ENCODE data around the gene PLCG1. TPM values are rescaled to one million over a fixed set of nuclear protein-coding genes. Genes with fewer than 3 reads are reported as not detected.

PLCG1 gene
- total RNA-seq, 2 experiments from 2014 or later: 156 to 162 TPM

DNA sequence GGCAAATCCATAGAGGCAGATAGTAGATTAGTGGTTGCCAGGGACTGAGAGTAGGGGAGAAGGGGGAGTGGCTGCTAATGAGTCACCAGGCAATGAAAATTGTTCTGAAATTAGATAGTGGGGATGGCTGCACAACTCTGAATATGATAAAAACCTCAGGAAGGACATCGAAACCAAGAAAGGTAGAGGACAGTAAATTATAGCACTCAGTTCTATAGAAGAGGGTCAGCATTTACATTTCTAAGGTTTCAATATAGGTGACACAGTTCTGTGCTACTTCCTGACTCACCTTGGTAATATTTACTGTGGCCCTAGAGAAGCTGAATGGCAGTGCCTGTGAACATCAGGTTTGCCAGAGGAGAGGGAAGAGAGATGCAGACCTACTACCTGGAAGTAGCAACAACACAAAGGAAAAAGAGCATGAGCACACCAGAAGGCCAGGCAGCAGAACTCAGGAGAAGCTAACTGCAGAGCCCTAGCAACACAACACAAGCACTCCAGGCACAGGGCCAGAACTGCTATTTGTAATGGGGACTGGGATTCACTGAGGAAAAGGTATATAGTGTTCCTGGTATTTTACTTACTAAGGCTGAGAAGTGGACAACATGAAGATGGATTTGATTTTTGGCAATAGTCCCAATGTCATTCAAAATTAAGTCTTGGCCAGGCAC lies 75.9 kb downstream of the PLCG1 start:
- no peaks in the 10 kb centered on the region for H3K9me3 Mint-ChIP-seq
- no peak overlapping the region for H3K4me3 Mint-ChIP-seq
- DNase-seq: no peak
- H3K36me3 Mint-ChIP-seq: peaks cover 2% of the 10 kb centered on the region
- H3K27me3 Mint-ChIP-seq: no peaks in the 10 kb centered on the region
- H3K27ac Mint-ChIP-seq: no peak overlapping the region
- H3K4me1 Mint-ChIP-seq: peaks cover 14% of the 10 kb centered on the region

DNA sequence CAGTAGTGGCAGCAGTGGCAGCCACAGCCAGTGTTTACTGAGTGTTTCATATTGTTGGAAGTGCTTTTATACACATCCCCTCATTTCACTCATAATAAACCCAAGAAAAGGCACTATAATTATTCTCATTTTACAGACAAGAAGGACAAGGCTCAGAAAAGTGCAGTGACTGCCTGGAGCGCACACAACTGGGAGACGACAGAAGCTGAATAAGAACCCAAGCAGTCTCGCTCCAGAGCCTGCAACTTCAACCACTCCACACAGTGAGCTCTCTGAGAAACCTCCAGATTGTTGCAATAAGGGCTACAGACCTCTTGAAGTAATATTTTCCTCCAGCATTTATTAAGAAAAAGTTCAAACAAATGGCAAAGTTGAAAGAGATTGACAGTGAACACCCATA lies 76.9 kb downstream of the PLCG1 start:
- Mint-ChIP-seq H3K9me3 (no peaks in the 10 kb centered on the region), H3K27ac (no peak overlapping the region), H3K36me3 (peaks cover 2% of the 10 kb centered on the region), H3K4me1 (peaks cover 14% of the 10 kb centered on the region), H3K27me3 (no peaks in the 10 kb centered on the region), H3K4me3 (no peak overlapping the region)
- no peak for DNase-seq

DNA sequence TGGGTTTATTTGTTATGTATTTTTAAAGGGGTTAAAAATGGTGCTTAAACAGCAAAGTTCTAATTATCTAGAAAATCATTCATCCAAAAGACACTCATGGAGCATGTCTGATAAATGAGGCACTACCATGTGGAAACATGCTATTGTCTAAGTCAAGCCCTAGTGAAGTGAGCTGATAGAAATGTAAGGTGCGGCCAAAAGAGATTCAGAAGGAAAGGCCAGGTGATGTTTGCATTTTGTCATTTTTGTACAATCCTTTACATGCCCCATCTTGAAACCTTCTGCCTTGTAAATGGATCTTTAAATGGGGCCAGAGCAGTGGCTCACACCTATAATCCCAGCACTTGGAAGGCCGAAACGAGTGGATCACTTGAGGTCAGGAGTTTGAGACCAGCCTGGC lies 77.3 kb downstream of the PLCG1 start:
- Mint-ChIP-seq H3K4me3 (no peak overlapping the region), H3K9me3 (no peaks in the 10 kb centered on the region), H3K36me3 (peaks cover 2% of the 10 kb centered on the region), H3K4me1 (peaks cover 14% of the 10 kb centered on the region), H3K27ac (no peak overlapping the region), H3K27me3 (no peaks in the 10 kb centered on the region)
- no peak for DNase-seq

GRCh38 chr20:41217422-41217821 lies 80.1 kb downstream of the PLCG1 start:
- no peaks in the 10 kb centered on the region for H3K27me3 Mint-ChIP-seq
- no peak for DNase-seq
- peaks cover 9% of the 10 kb centered on the region for H3K4me1 Mint-ChIP-seq
- H3K9me3 Mint-ChIP-seq: no peaks in the 10 kb centered on the region
- peaks cover 3% of the 10 kb centered on the region for H3K36me3 Mint-ChIP-seq
- no peak overlapping the region for H3K4me3 Mint-ChIP-seq
- H3K27ac Mint-ChIP-seq: no peak overlapping the region

- Mint-ChIP-seq H3K4me1 (peaks cover 6% of the 10 kb centered on the region), H3K27me3 (no peaks in the 10 kb centered on the region), H3K4me3 (no peak overlapping the region), H3K36me3 (peaks cover 3% of the 10 kb centered on the region), H3K9me3 (no peaks in the 10 kb centered on the region), H3K27ac (no peak overlapping the region)
- DNase-seq: no peak
Observed at GRCh38 chr20:41218466-41218865, 81.1 kb downstream of the PLCG1 start.

- no peak for DNase-seq
- Mint-ChIP-seq H3K27ac (no peak overlapping the region), H3K4me1 (peaks cover 8% of the 10 kb centered on the region), H3K9me3 (no peaks in the 10 kb centered on the region), H3K36me3 (peaks cover 3% of the 10 kb centered on the region), H3K4me3 (no peak overlapping the region), H3K27me3 (no peaks in the 10 kb centered on the region)
Observed at GRCh38 chr20:41219824-41220223, 82.5 kb downstream of the PLCG1 start.

GRCh38 chr20:41221614-41222218 lies 84.4 kb downstream of the PLCG1 start:
- no peak for DNase-seq
- Mint-ChIP-seq H3K27me3 (no peaks in the 10 kb centered on the region), H3K9me3 (no peaks in the 10 kb centered on the region), H3K27ac (no peak overlapping the region), H3K4me3 (no peak overlapping the region), H3K4me1 (peaks cover 8% of the 10 kb centered on the region), H3K36me3 (peaks cover 3% of the 10 kb centered on the region)

DNA sequence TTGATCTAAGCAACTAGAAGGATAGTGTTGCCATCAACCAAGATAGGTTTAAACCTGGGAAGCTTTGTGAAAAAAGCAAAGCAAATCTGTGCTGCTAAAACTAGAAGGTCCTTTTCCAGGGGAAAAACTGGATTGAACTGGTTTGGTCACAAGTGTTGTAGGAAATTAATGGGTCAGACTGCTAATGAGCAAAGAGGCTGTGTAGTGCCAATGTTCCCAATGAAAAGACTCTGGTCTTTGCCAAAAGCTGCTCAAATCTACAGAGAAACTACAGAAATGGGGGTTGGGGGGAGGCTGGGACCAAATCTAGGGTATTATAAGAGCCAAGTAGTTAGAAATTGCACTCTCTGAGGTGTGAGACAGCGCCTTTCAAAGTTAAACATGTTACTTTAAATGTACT lies 85.0 kb downstream of the PLCG1 start:
- Mint-ChIP-seq H3K27ac (no peak overlapping the region), H3K36me3 (peaks cover 3% of the 10 kb centered on the region), H3K4me3 (no peak overlapping the region), H3K9me3 (no peaks in the 10 kb centered on the region), H3K4me1 (peaks cover 12% of the 10 kb centered on the region), H3K27me3 (no peaks in the 10 kb centered on the region)
- no peak for DNase-seq

DNA sequence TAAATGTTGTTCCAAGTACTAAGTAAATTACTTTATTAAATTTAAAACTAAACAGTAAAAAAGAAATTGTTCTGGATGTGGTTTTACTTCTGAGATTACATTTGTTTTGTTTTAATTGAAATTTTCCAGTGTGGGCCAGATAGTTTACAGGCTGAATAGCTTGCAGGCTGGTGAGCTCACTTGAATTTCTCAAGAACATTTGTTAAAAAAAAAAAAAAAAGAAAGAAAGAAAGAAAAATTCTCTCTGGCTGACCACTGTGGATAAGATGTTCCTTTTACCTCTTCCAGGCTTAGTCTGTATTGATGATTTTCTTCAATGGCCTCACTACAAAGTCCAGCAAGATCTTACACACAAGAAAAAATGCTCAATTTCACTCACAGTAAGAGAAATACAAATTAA lies 85.4 kb downstream of the PLCG1 start:
- Mint-ChIP-seq H3K36me3 (peaks cover 3% of the 10 kb centered on the region), H3K4me3 (no peak overlapping the region), H3K27me3 (no peaks in the 10 kb centered on the region), H3K27ac (no peak overlapping the region), H3K9me3 (no peaks in the 10 kb centered on the region), H3K4me1 (peaks cover 12% of the 10 kb centered on the region)
- DNase-seq: no peak

DNA sequence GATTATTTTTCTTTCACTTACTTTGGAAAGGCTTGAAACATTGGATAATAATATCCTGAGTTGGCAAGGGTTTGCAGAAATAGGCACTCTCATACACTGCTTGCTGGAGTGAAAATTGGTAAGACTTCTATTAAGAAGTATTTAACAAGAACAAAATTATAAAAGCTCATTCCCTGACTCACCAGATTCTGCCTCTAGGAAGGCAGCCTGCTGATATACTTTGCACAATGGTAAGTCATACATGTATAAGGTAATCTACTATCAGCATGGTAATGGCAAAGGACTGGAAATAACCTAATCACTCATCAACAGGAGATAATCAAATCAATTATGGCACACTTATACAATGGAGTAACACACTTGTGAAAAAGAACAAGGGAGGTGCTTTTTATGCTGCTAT lies 85.8 kb downstream of the PLCG1 start:
- Mint-ChIP-seq H3K9me3 (no peaks in the 10 kb centered on the region), H3K27me3 (no peaks in the 10 kb centered on the region), H3K36me3 (peaks cover 3% of the 10 kb centered on the region), H3K4me3 (no peak overlapping the region), H3K27ac (no peak overlapping the region), H3K4me1 (peaks cover 12% of the 10 kb centered on the region)
- no peak for DNase-seq

GRCh38 chr20:41224281-41224680 lies 86.9 kb downstream of the PLCG1 start:
- Mint-ChIP-seq H3K27me3 (no peaks in the 10 kb centered on the region), H3K27ac (no peak overlapping the region), H3K9me3 (no peaks in the 10 kb centered on the region)

GRCh38 chr20:41225091-41225490 lies 87.7 kb downstream of the PLCG1 start:
- Mint-ChIP-seq H3K4me1 (peaks cover 23% of the 10 kb centered on the region), H3K4me3 (no peak overlapping the region), H3K27me3 (no peaks in the 10 kb centered on the region), H3K27ac (no peak overlapping the region), H3K9me3 (no peaks in the 10 kb centered on the region), H3K36me3 (peaks cover 3% of the 10 kb centered on the region)
- DNase-seq: no peak

More at GRCh38 chr20:41224281-41224680, 86.9 kb downstream of the PLCG1 start:
- DNase-seq: no peak
- Mint-ChIP-seq H3K4me3 (no peak overlapping the region), H3K36me3 (peaks cover 3% of the 10 kb centered on the region), H3K4me1 (peaks cover 21% of the 10 kb centered on the region)

- no peak overlapping the region for H3K4me3 Mint-ChIP-seq
- H3K36me3 Mint-ChIP-seq: peaks cover 3% of the 10 kb centered on the region
- H3K9me3 Mint-ChIP-seq: no peaks in the 10 kb centered on the region
- H3K4me1 Mint-ChIP-seq: peaks cover 31% of the 10 kb centered on the region
- H3K27ac Mint-ChIP-seq: no peak overlapping the region
- no peaks in the 10 kb centered on the region for H3K27me3 Mint-ChIP-seq
- DNase-seq: no peak
Observed at GRCh38 chr20:41226426-41226825, 89.1 kb downstream of the PLCG1 start.

Data from activated naive CD8-positive, alpha-beta T cell treated with anti-CD3 and anti-CD28 coated beads for 36 hours (primary cell).